Activated naive CD8-positive, alpha-beta T cell treated with anti-CD3 and anti-CD28 coated beads, Interleukin-2, amount 10 ng/mL, durations not matched to agents 7 days and 5 days (primary cell): ENCODE data around the gene GOLGA8A. TPM values are rescaled to one million over a fixed set of nuclear protein-coding genes. Genes with fewer than 3 reads are reported as not detected.
A peak's percentile ranks its signal among the peaks of the same experiment; 100 is the strongest.
"Not testable (repeated sequence)": the region's sequence is repeated elsewhere in the genome, so short reads cannot be mapped to it uniquely, and the experiment has no call there.

Source experiments
- ATAC-seq: fragments of 150-1000 bp; cut with Tn5 transposase; one replicate; pipeline ENCODE4 v1.10.0; 2021; ENCODE audit warnings: low read depth, moderate library complexity
- POLR2A ChIA-PET: fragments of 350-600 bp; sonication (Branson Sonifier 250); formaldehyde crosslinking; loops from one replicate; lab custom pipeline; 2021; ENCODE audit warnings: antibody characterized with exemption; lab: Charles Lee
- DNase-seq: peaks from one replicate; pipeline ENCODE4 v3.0.0; 2021
- H3K27ac Mint-ChIP-seq: one replicate; pipeline ENCODE4 v1.8.0; 2022; ENCODE audit warnings: mild to moderate bottlenecking, mixed read lengths
- H3K27me3 Mint-ChIP-seq: one replicate; pipeline ENCODE4 v1.8.0; 2022; ENCODE audit warnings: mild to moderate bottlenecking, moderate library complexity, mixed read lengths
- H3K36me3 Mint-ChIP-seq: one replicate; pipeline ENCODE4 v1.8.0; 2021; ENCODE audit warnings: mild to moderate bottlenecking, mixed read lengths
- H3K4me1 Mint-ChIP-seq: one replicate; pipeline ENCODE4 v1.8.0; 2021; ENCODE audit warnings: mixed read lengths
- H3K4me3 Mint-ChIP-seq: one replicate; pipeline ENCODE4 v1.8.0; 2022; ENCODE audit warnings: mild to moderate bottlenecking, moderate library complexity, mixed read lengths
- H3K9me3 Mint-ChIP-seq: one replicate; pipeline ENCODE4 v1.8.0; 2021; ENCODE audit warnings: mixed read lengths
- total RNA-seq, 2 experiments: library from RNA; stranded (reverse); gene quantifications; one replicate each; pipeline ENCODE4 v1.2.3, GENCODE V29; 2021

GOLGA8A gene
- total RNA-seq, 2 experiments from 2014 or later = 307 to 311 TPM

DNA sequence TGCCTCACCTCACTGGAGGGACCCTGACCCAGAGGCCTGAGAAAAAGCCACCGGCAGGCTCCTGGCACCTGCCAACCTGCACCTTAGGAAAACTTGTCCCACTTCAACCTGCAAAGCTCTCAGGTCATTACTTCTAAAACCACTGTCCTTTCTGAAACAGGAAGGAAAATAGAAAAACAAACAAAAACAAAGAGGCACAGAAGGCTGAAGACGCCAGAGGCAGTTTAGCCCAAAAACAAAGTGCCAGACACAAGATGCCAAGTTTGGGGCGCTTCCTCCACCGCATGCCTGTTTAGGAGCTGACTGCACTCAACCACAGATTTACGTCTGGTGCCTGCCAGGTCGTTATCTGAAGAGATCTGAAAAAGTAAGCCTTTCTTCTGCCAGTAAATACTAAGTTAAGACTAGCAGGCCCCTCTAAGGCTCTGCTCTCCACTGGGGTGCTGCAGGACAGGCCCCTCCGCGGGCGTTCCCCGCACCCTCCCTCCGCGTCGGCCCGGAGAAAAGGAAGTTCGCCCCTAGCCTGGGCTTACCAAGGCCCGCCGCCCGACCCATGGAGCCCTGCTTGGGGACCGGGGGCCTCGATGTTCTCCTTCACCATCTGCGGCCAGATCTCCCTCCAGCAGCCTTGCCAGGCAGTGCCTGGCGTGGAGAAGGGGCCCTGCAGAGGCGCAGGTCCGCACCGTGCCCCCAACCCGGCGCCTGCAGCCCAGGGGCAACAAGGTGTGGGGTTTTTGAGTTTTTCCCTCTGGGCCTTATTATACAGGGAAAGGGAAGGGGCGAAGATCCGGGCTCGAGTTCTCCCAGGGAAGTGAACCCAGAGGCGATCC is 1.3 kb downstream of the GOLGA8A start:
- Mint-ChIP-seq H3K27ac (peak overlapping the region; percentile 82), H3K36me3 (peaks cover 22% of the 10 kb centered on the region), H3K4me1 (peaks cover 22% of the 10 kb centered on the region), H3K9me3 (no peaks in the 10 kb centered on the region), H3K4me3 (peak overlapping the region; percentile 88), H3K27me3 (peaks cover 10% of the 10 kb centered on the region)
- DNase-seq = peak; percentile 56
- peak; percentile 46 for ATAC-seq
- POLR2A ChIA-PET = interaction anchor here (1.1 to 2.0 kb wide), 4 partner anchors 68 to 147 kb away, joined by 4 to 15 read pairs (median 6); partner anchors contain the start of genes GOLGA8B, LPCAT4 and SLC12A6

GRCh38 chr15:34435658-34436057 is 1.9 kb downstream of the GOLGA8A start:
- DNase-seq = no peak
- H3K27me3 Mint-ChIP-seq = peaks cover 3% of the 10 kb centered on the region
- H3K36me3 Mint-ChIP-seq = peaks cover 22% of the 10 kb centered on the region
- ATAC-seq = no peak
- no peaks in the 10 kb centered on the region for H3K9me3 Mint-ChIP-seq
- H3K4me3 Mint-ChIP-seq = peak overlapping the region; percentile 88
- H3K4me1 Mint-ChIP-seq = peaks cover 22% of the 10 kb centered on the region
- POLR2A ChIA-PET = interaction anchor here (1.4 kb wide), 1 partner anchor 67 kb away, joined by 4 read pairs; no protein-coding TSS in a partner anchor
- H3K27ac Mint-ChIP-seq = peak overlapping the region; percentile 82

DNA sequence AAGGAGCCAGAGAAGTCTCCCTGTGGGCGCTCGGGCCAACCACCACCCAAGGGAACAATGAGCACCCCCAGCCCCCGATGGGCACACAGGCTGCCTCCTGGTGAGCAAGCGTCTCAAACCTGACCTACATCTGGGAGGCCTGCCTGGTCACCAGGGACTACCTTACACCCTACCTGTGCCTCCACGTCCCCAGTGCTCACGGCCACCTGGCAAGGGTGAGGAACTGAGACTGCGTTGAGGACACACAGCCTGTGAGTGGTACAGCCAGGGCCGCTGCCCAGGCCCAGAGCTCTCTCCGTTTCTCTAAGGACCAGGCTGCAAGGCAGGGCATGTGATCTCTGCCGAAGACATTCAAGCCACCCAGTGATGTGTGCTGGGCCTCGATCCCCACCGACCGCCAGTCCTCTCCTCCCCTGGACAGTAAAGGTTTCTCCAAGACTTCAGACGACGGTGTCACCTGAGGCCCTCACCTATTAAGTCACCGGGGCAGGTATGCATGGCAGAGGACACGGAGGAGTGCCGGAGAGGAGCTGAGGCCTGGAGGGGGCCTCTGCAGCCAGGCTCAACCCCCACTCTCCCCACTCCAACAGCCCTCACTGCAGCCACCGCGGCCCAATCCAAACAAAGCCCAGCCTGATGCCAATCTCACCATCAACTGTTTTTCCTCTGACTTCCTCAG is 2.8 kb downstream of the GOLGA8A start:
- POLR2A ChIA-PET = interaction anchor here (1.4 kb wide), 1 partner anchor 67 kb away, joined by 4 read pairs; no protein-coding TSS in a partner anchor
- H3K4me3 Mint-ChIP-seq = no peak overlapping the region
- peak overlapping the region; percentile 38 for H3K27ac Mint-ChIP-seq
- peaks cover 27% of the 10 kb centered on the region for H3K4me1 Mint-ChIP-seq
- ATAC-seq (no peak), DNase-seq (no peak)
- no peaks in the 10 kb centered on the region for H3K9me3 Mint-ChIP-seq
- H3K27me3 Mint-ChIP-seq = no peaks in the 10 kb centered on the region
- peaks cover 28% of the 10 kb centered on the region for H3K36me3 Mint-ChIP-seq

DNA sequence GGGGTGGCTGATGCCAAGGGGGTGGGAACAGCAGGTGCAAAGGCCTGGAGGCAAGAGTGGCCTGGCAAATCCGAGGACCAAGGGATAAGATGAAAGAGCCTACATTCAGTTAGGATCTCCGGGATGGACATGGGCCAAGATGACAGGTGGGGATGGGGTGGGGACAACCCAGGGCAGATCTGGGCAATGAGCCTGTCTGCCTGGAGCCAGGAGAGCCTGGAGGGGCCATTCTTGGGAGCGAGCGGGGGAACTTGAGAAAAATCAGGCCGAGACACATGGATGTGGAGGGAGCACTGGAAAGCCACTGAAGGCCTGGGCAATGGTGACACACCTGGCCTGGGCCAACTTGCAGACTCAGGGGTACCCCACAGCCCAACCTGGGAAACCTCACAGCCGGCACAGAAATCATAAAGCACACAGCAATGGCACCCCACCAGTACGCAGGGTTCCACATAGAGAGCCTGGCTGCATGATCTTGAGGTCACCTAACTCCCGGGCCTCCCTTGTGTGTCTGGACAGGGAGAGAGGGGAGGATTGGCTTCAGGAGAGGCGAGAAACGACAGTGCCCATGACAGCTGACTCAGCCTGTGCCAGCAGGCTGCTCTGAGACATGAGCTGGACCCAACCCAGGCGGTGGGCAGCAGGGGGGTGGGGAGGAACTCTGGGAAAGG is 3.5 kb downstream of the GOLGA8A start:
- H3K4me3 Mint-ChIP-seq, POLR2A ChIA-PET, ATAC-seq, DNase-seq, H3K27me3 Mint-ChIP-seq, H3K9me3 Mint-ChIP-seq: not testable (repeated sequence)
- H3K27ac Mint-ChIP-seq = peak overlapping the region; percentile 38
- H3K4me1 Mint-ChIP-seq = peaks cover 27% of the 10 kb centered on the region
- H3K36me3 Mint-ChIP-seq = peaks cover 31% of the 10 kb centered on the region

- H3K9me3 Mint-ChIP-seq, H3K27ac Mint-ChIP-seq, ATAC-seq, DNase-seq, POLR2A ChIA-PET, H3K4me3 Mint-ChIP-seq, H3K27me3 Mint-ChIP-seq: not testable (repeated sequence)
- Mint-ChIP-seq H3K36me3 (peaks cover 40% of the 10 kb centered on the region), H3K4me1 (peaks cover 25% of the 10 kb centered on the region)
Measured at GRCh38 chr15:34430642-34431041, 7.0 kb downstream of the GOLGA8A start.

GRCh38 chr15:34423425-34424090 is 14.1 kb downstream of the GOLGA8A start:
- H3K4me1 Mint-ChIP-seq = peaks cover 13% of the 10 kb centered on the region
- DNase-seq, H3K9me3 Mint-ChIP-seq, ATAC-seq, H3K27me3 Mint-ChIP-seq, POLR2A ChIA-PET, H3K27ac Mint-ChIP-seq, H3K4me3 Mint-ChIP-seq: not testable (repeated sequence)
- H3K36me3 Mint-ChIP-seq = peaks cover 15% of the 10 kb centered on the region

DNA sequence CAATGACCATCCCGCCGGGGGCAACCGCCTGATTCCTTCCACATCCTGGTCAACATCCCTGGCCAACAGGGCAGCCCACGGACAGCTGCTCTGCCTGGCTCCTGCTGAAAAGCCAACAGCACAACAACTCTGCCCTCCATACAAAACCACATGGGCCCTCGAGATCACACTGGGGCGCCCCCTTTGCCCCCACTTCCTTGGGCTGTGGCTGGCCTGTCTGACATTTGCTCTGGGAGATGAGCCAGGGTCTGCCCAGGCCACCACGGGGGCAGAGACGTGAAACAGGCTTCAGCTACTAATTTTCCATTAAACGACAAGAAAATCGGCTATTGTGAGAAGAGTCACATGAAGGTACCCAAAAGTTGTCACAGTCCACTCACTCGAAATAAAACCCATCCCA is 16.7 kb downstream of the GOLGA8A start:
- peaks cover 11% of the 10 kb centered on the region for H3K36me3 Mint-ChIP-seq
- H3K27ac Mint-ChIP-seq, H3K4me1 Mint-ChIP-seq, H3K27me3 Mint-ChIP-seq, DNase-seq, ATAC-seq, POLR2A ChIA-PET, H3K4me3 Mint-ChIP-seq, H3K9me3 Mint-ChIP-seq: not testable (repeated sequence)

DNA sequence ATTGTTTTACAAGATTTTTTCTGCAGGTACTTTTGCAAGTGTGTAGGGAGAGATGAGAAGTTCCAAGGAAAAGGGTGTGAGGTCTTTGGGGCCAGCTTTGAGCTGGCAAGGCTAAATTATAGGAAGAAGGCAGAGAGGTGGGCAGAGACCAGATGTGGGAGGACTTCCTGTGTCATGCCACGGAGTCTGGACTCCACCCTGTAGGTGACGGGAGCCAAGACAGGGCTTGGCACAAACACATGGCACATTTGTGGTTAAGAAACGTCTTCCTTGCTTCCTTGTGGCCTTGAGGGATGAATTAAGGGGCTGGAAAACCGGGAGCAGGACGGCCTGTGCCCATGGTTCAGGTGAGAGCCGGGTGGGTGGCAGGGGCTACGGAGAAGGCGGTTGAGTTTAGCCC is 19.2 kb downstream of the GOLGA8A start:
- DNase-seq, H3K36me3 Mint-ChIP-seq, H3K27me3 Mint-ChIP-seq, H3K9me3 Mint-ChIP-seq, H3K4me1 Mint-ChIP-seq, POLR2A ChIA-PET, H3K27ac Mint-ChIP-seq, H3K4me3 Mint-ChIP-seq, ATAC-seq: not testable (repeated sequence)

DNA sequence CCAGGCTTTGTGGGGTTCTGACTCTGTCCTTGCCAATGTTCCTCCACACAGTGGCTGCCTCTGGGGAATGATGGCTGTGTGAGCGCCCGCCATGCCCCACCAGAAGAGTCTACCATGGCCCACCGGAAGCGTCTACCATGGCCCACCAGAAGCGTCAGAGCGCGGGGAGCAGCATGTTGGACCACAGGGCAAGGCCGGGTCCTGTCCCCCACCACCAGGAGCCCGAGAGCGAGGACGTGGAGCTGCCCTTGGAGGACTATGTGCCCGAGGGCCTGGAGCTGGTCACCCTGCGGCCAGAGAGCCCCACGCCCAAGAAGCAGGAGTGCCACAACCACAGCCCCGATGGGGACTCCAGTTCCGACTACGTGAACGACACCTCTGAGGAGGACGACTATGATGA is 28.1 kb downstream of the GOLGA8A start:
- H3K36me3 Mint-ChIP-seq, H3K4me1 Mint-ChIP-seq, POLR2A ChIA-PET, H3K4me3 Mint-ChIP-seq, DNase-seq, H3K27ac Mint-ChIP-seq, H3K9me3 Mint-ChIP-seq, ATAC-seq, H3K27me3 Mint-ChIP-seq: not testable (repeated sequence)

DNA sequence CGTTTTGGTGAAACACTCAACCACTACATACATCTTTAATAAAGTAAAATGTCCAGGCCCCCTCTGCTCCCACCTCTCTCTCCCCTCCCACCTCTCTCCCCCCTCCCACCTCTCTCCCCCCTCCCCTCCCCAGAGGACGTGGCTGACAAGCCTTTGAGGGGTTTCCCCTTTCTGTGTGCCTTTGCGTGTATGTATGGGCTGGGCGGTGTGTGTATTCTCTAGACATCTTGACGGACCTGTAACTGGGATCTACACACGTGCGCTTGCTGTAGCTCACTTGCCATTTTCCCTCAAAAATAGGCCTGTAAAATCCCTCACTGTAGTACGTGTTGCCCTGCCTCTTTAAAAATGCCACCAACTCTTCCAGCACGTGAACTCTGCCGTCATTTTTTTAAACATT is 28.6 kb downstream of the GOLGA8A start:
- DNase-seq, POLR2A ChIA-PET, H3K4me1 Mint-ChIP-seq, ATAC-seq, H3K4me3 Mint-ChIP-seq, H3K36me3 Mint-ChIP-seq, H3K9me3 Mint-ChIP-seq, H3K27ac Mint-ChIP-seq, H3K27me3 Mint-ChIP-seq: not testable (repeated sequence)

GRCh38 chr15:34403899-34404298 is 33.7 kb downstream of the GOLGA8A start:
- H3K27ac Mint-ChIP-seq, DNase-seq, POLR2A ChIA-PET, H3K36me3 Mint-ChIP-seq, H3K4me3 Mint-ChIP-seq, H3K9me3 Mint-ChIP-seq, H3K4me1 Mint-ChIP-seq, H3K27me3 Mint-ChIP-seq: not testable (repeated sequence)
- peak; percentile 87 for ATAC-seq

- ATAC-seq = peak; percentile 19
- H3K4me3 Mint-ChIP-seq, DNase-seq, POLR2A ChIA-PET, H3K36me3 Mint-ChIP-seq, H3K9me3 Mint-ChIP-seq, H3K27ac Mint-ChIP-seq, H3K27me3 Mint-ChIP-seq, H3K4me1 Mint-ChIP-seq: not testable (repeated sequence)
Measured at GRCh38 chr15:34403160-34403598, 34.4 kb downstream of the GOLGA8A start.
